Stomach (tissue), 9 donors: ENCODE results near the gene BRD3OS. TPM values are rescaled to one million over a fixed set of nuclear protein-coding genes. Genes with fewer than 3 reads are reported as not detected.

Source experiments
- DNase-seq, 2 donors: peaks; one replicate each; pipeline versions ENCODE4 v3.0.0 to v3.0.0-alpha.2; 2013 to 2019
- H3K27ac ChIP-seq, 5 donors: fragments of 200-600 bp in 4 of 5; sonication (generic) in 4 of 5; one replicate each; pipeline ENCODE4 v1.5.1; 2013 to 2019; ENCODE audit warnings: mild to moderate bottlenecking in 1 of 5, moderate library complexity in 1 of 5
- H3K27me3 ChIP-seq, 3 donors: fragments of 200-600 bp; sonication (generic); one replicate each; pipeline ENCODE4 v1.5.1; 2017 to 2019; ENCODE audit warnings: mixed run types in 1 of 3
- H3K36me3 ChIP-seq, 4 donors: fragments of 200-600 bp; sonication (generic); 1 replicate in 3 of 4; 2 replicates in 1 of 4; pipeline ENCODE4 v1.5.1; 2016 to 2019
- H3K4me1 ChIP-seq, 4 donors: fragments of 200-600 bp; sonication (generic); one replicate each; pipeline ENCODE4 v1.5.1; 2016 to 2019
- H3K4me3 ChIP-seq, 4 donors: fragments of 200-600 bp; sonication (generic) in 3 of 4; one replicate each; pipeline ENCODE4 v1.5.1; 2016 to 2019; ENCODE audit warnings: mild to moderate bottlenecking in 1 of 4
- H3K9me3 ChIP-seq, 4 donors: fragments of 200-600 bp; sonication (generic); one replicate each; pipeline ENCODE4 v1.5.1; 2016 to 2019
- CTCF ChIP-seq, 7 experiments: fragments of 450-650 bp in 4 of 7; fragments of 200-600 bp in 3 of 7; sonication (generic) in 3 of 7; IDR thresholded peaks; one replicate each; pipeline ENCODE4 v1.5.1; 2016 to 2019; ENCODE audit warnings: antibody characterized with exemption in 7 of 7, control low read depth in 2 of 7, mild to moderate bottlenecking in 1 of 7
- EP300 ChIP-seq: sonication (generic); formaldehyde crosslinking; IDR thresholded peaks from one replicate; pipeline ENCODE4 v1.6.1; 2017; ENCODE audit warnings: antibody characterized with exemption
- POLR2A ChIP-seq, 4 donors: fragments of 450-650 bp; IDR thresholded peaks; one replicate each; pipeline ENCODE4 v1.6.1; 2016; ENCODE audit warnings: antibody characterized with exemption in 4 of 4, control low read depth in 2 of 4, mild to moderate bottlenecking in 1 of 4, moderate library complexity in 1 of 4
- POLR2AphosphoS5 ChIP-seq, 3 donors: sonication (generic); formaldehyde crosslinking; IDR thresholded peaks; one replicate each; pipeline ENCODE4 v1.6.1; 2016; ENCODE audit warnings: antibody characterized with exemption in 3 of 3
- WGBS, 5 donors: extraction: QIAGEN DNeasy Blood & Tissue Kit in 3 of 5; methylation state at CpG; one replicate each; pipeline versions ENCODE4 v1.1.5 to v1.1.7; 2013 to 2018; 5-methylcytosine and 5-hydroxymethylcytosine counted together
- intact Hi-C: fragments of 100-400 bp; cut with DNase I; formaldehyde crosslinking; loops from one replicate; pipeline ENCODE4 v1.15.1; 2023; ENCODE audit warnings: low total_unique reads
- polyA plus RNA-seq, 3 donors: library from polyadenylated mRNA; stranded (reverse); fragments of 200-250 nt; gene quantifications; one replicate each; pipeline ENCODE4 v1.2.3, GENCODE V29; 2013
- total RNA-seq, 5 donors: library from RNA; depleted of rRNA; stranded (reverse); fragments of >200 nt; gene quantifications; one replicate each; pipeline versions ENCODE4 v1.1.0 to v1.2.3, GENCODE V29; 2014 to 2016
- donor health status: healthy with polysubstance abuse.
- donor health status: Bipolar disorder and iron deficiency.
- donor health status: healthy.

The BRD3OS gene
- total and polyA plus RNA-seq, 8 donors = 2.4 to 12.0 (median 6.2) TPM; not detected in 1

GRCh38 chr9:133979273-133979920 lies 45.9 kb upstream of the BRD3OS start:
- 47 to 81% (median 57%) methylated on average over 8 to 37 of the region's 37 CpGs for WGBS, 5 donors
- peak in 1 of 2 donors; percentile 74 for DNase-seq
- H3K36me3 ChIP-seq = no peaks in the 10 kb centered on the region
- no peak for TF ChIP-seq POLR2AphosphoS5 (IDR thresholded peaks at IDR 0.05)
- TF ChIP-seq POLR2A (IDR thresholded peaks at IDR 0.05) = no peak
- TF ChIP-seq EP300 = no peak
- TF ChIP-seq CTCF (IDR thresholded peaks at IDR 0.05) = no peak
- intact Hi-C loops = no loop called here
- H3K27me3 ChIP-seq = no peaks in the 10 kb centered on the region
- H3K9me3 ChIP-seq = no peaks in the 10 kb centered on the region
- peak overlapping the region; percentile 2 to 35 (median 19) for H3K4me3 ChIP-seq
- H3K27ac ChIP-seq = peak overlapping the region in 4 of 5 donors; percentile 2 to 55 (median 18)
- peaks cover 17 to 53% (median 37%) of the 10 kb centered on the region in 4 donors for H3K4me1 ChIP-seq

- DNase-seq = no peak
Measured at GRCh38 chr9:133979921-133980863, 45.1 kb upstream of the BRD3OS start.

GRCh38 chr9:133980864-133981588 lies 44.3 kb upstream of the BRD3OS start:
- H3K9me3 ChIP-seq = no peaks in the 10 kb centered on the region
- no peaks in the 10 kb centered on the region for H3K27me3 ChIP-seq
- TF ChIP-seq POLR2A (IDR thresholded peaks at IDR 0.05) (no peak), POLR2AphosphoS5 (IDR thresholded peaks at IDR 0.05) (no peak), EP300 (no peak), CTCF (IDR thresholded peaks at IDR 0.05) (no peak)
- no peak overlapping the region for H3K27ac ChIP-seq
- H3K4me1 ChIP-seq = peaks cover 17 to 52% (median 34%) of the 10 kb centered on the region in 4 donors
- no peak for DNase-seq
- H3K36me3 ChIP-seq = no peaks in the 10 kb centered on the region
- intact Hi-C loops = no loop called here
- H3K4me3 ChIP-seq = no peak overlapping the region
- 63 to 81% (median 69%) methylated on average over 19 to 25 of the region's 25 CpGs for WGBS, 5 donors

More at GRCh38 chr9:133979921-133980863, 45.1 kb upstream of the BRD3OS start:
- intact Hi-C loops = no loop called here
- H3K4me3 ChIP-seq = peak overlapping the region in 1 of 4 donors; percentile 35
- no peaks in the 10 kb centered on the region for H3K36me3 ChIP-seq
- peaks cover 17 to 52% (median 34%) of the 10 kb centered on the region in 4 donors for H3K4me1 ChIP-seq
- H3K27me3 ChIP-seq = no peaks in the 10 kb centered on the region
- H3K9me3 ChIP-seq = no peaks in the 10 kb centered on the region
- TF ChIP-seq POLR2A (IDR thresholded peaks at IDR 0.05) = no peak
- no peak for TF ChIP-seq EP300
- no peak for TF ChIP-seq CTCF (IDR thresholded peaks at IDR 0.05)
- no peak for TF ChIP-seq POLR2AphosphoS5 (IDR thresholded peaks at IDR 0.05)
- WGBS, 5 donors = 72 to 81% (median 78%) methylated on average over 20 to 22 of the region's 22 CpGs
- H3K27ac ChIP-seq = peak overlapping the region in 4 of 5 donors; percentile 2 to 55 (median 18)

GRCh38 chr9:133981589-133981957 lies 43.7 kb upstream of the BRD3OS start:
- TF ChIP-seq POLR2A (IDR thresholded peaks at IDR 0.05) (no peak), CTCF (IDR thresholded peaks at IDR 0.05) (no peak), EP300 (no peak), POLR2AphosphoS5 (IDR thresholded peaks at IDR 0.05) (no peak)
- Histone ChIP-seq H3K27ac (no peak overlapping the region), H3K4me3 (no peak overlapping the region), H3K9me3 (no peaks in the 10 kb centered on the region), H3K4me1 (peaks cover 17 to 50% (median 32%) of the 10 kb centered on the region in 4 donors), H3K27me3 (no peaks in the 10 kb centered on the region), H3K36me3 (no peaks in the 10 kb centered on the region)
- WGBS, 5 donors = 90 to 96% (median 90%) methylated on average over 13 to 14 of the region's 14 CpGs
- DNase-seq = no peak
- intact Hi-C loops = no loop called here
